ENCODE measurements around the gene ABCC8.
"Not testable (repeated sequence)": the region's sequence is repeated elsewhere in the genome, so short reads cannot be mapped to it uniquely, and the experiment has no call there.

The ABCC8 gene

DNA sequence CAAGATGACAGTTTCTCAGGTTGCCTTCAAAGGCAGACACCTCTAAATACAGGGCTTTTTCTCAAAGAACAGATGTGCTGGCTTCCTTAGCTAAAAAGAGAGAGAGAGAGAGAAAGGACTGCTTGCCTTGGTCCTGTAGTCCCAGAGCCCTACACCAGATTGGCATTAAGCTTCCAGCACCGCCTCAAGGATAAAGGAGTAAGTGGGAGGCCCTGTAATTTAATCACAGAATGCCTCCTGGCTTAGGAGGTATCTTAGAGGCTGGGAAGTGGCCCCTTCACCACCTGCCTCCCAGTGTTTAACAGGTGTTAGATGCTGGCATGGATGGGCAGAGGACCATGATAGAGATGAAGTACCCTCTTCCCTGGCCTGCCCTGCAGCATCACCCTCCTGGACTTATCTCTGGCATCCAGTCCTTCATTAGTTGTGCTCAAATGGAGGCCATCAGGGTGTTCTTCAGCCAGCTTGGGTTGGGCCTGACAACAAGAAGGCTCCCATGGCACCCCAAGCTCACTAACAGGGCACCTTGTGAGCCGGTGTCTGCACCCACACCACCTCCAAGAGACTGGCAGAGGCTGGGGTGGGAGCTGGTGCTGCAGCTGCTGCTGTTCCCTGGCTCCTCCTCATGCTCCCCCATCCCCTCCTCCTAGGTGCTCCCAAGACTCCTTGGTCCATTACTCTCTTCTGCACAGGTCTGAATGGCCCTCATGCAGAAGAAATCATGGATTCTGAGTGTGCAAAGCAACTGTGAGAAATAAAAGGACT is 32.5 kb downstream of the ABCC8 start:
- Histone ChIP-seq H3K9me3 (ENCODE audit: control insufficient read depth, low read depth, low read length) (no peaks in the 10 kb centered on the region), H3K27me3 (ENCODE audit: control insufficient read depth, insufficient read depth, low read length) (peaks cover 16% of the 10 kb centered on the region), H3K36me3 (ENCODE audit: control insufficient read depth, low read depth, low read length) (no peaks in the 10 kb centered on the region), H3K9ac (ENCODE audit: low read length) (no peak overlapping the region), H3K4me3 (ENCODE audit: low read length) (no peak overlapping the region), H3K4me1 (ENCODE audit: control insufficient read depth, low read depth, low read length) (no peaks in the 10 kb centered on the region), H3K27ac (ENCODE audit: low read length) (no peak overlapping the region)

DNA sequence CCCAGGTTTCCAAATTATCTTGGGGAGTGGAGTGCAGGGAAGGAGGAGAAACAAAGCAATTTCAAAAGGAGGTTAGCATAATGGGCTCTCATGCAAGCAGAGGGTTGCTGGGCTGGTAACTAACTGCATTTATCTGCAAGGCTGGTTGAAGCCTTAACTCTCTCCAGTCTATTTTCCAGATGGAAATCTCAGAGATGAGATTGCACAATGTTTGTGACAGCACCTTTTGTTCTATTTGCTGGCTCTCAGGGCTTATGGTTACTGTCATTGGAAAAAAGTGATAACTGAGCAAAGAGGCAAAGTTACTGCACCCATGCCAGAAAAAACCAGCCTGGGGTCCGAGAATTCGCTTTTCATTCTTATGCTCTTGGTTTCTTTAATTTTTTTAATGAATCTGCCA is 33.2 kb downstream of the ABCC8 start:
- Histone ChIP-seq H3K27me3 (ENCODE audit: control insufficient read depth, insufficient read depth, low read length) (peaks cover 23% of the 10 kb centered on the region), H3K9me3 (ENCODE audit: control insufficient read depth, low read depth, low read length) (no peaks in the 10 kb centered on the region), H3K4me1 (ENCODE audit: control insufficient read depth, low read depth, low read length) (no peaks in the 10 kb centered on the region), H3K27ac (ENCODE audit: low read length) (no peak overlapping the region), H3K4me3 (ENCODE audit: low read length) (no peak overlapping the region), H3K36me3 (ENCODE audit: control insufficient read depth, low read depth, low read length) (no peaks in the 10 kb centered on the region), H3K9ac (ENCODE audit: low read length) (no peak overlapping the region)

GRCh38 chr11:17443000-17443399 is 33.6 kb downstream of the ABCC8 start:
- no peak overlapping the region for H3K9ac ChIP-seq (ENCODE audit: low read length)
- H3K9me3 ChIP-seq (ENCODE audit: control insufficient read depth, low read depth, low read length) = no peaks in the 10 kb centered on the region
- no peak overlapping the region for H3K27ac ChIP-seq (ENCODE audit: low read length)
- peaks cover 28% of the 10 kb centered on the region for H3K27me3 ChIP-seq (ENCODE audit: control insufficient read depth, insufficient read depth, low read length)
- no peaks in the 10 kb centered on the region for H3K36me3 ChIP-seq (ENCODE audit: control insufficient read depth, low read depth, low read length)
- H3K4me3 ChIP-seq (ENCODE audit: low read length) = no peak overlapping the region
- H3K4me1 ChIP-seq (ENCODE audit: control insufficient read depth, low read depth, low read length) = no peaks in the 10 kb centered on the region

DNA sequence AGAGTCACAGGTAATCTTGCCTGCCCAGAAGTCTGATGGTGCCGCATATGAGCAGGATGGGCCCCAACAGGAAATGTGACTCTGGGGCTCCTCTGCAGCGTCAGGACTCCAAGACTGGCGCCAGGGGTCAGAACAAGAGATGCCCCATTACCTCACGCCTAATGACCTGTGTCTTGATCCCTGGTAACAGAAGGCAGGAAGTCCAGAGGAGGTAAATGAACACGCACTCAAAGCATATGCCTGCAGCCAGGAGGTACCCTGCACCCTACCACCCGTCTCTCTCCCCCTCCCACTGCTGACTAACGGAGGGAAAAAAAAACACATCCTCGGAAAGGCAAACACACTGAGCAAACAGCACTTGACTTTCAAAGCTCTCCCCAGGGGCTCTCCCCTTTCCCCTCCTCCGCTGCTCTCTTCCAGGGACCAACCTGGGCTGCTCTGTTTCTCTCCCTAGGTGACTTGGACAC is 37.3 kb downstream of the ABCC8 start:
- Histone ChIP-seq H3K9me3 (ENCODE audit: control insufficient read depth, low read depth, low read length) (no peaks in the 10 kb centered on the region), H3K4me1 (ENCODE audit: control insufficient read depth, low read depth, low read length) (peaks cover 3% of the 10 kb centered on the region), H3K4me3 (ENCODE audit: low read length) (no peak overlapping the region), H3K36me3 (ENCODE audit: control insufficient read depth, low read depth, low read length) (no peaks in the 10 kb centered on the region), H3K27ac (ENCODE audit: low read length) (no peak overlapping the region), H3K9ac (ENCODE audit: low read length) (no peak overlapping the region), H3K27me3 (ENCODE audit: control insufficient read depth, insufficient read depth, low read length) (peaks cover 28% of the 10 kb centered on the region)

- peaks cover 28% of the 10 kb centered on the region for H3K27me3 ChIP-seq (ENCODE audit: control insufficient read depth, insufficient read depth, low read length)
- H3K36me3 ChIP-seq (ENCODE audit: control insufficient read depth, low read depth, low read length) = no peaks in the 10 kb centered on the region
- H3K4me1 ChIP-seq (ENCODE audit: control insufficient read depth, low read depth, low read length) = peaks cover 3% of the 10 kb centered on the region
- H3K9ac ChIP-seq (ENCODE audit: low read length) = no peak overlapping the region
- no peak overlapping the region for H3K4me3 ChIP-seq (ENCODE audit: low read length)
- H3K9me3 ChIP-seq (ENCODE audit: control insufficient read depth, low read depth, low read length) = no peaks in the 10 kb centered on the region
- no peak overlapping the region for H3K27ac ChIP-seq (ENCODE audit: low read length)
These were observed 39.3 kb downstream of the ABCC8 start for GRCh38 chr11:17437366-17437765.

DNA sequence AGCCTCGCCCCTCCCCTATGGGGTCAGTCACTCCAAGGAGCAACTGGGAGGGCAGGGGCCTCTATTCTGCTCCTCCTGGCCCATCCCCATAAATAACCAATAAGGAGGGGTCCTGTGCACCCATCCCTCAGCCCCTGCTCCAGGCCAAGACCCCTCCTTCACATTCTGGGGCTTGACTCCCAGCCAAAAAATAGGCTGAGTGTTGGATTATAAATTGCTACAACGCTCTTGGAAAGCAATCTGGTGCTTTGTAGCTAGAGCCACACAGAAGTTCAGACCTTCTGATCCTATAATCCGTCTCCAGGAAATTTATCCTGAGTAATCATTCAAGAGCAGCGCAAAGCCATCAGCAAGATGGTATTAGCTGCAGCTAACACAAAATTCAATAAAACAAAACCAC is 42.5 kb downstream of the ABCC8 start:
- no peak overlapping the region for H3K27ac ChIP-seq (ENCODE audit: low read length)
- H3K4me1 ChIP-seq (ENCODE audit: control insufficient read depth, low read depth, low read length) = peaks cover 3% of the 10 kb centered on the region
- H3K27me3 ChIP-seq (ENCODE audit: control insufficient read depth, insufficient read depth, low read length) = peaks cover 12% of the 10 kb centered on the region

GRCh38 chr11:17432002-17432401 is 44.6 kb downstream of the ABCC8 start:
- peaks cover 3% of the 10 kb centered on the region for H3K4me1 ChIP-seq (ENCODE audit: control insufficient read depth, low read depth, low read length)
- H3K9ac ChIP-seq (ENCODE audit: low read length) = no peak overlapping the region
- H3K9me3 ChIP-seq (ENCODE audit: control insufficient read depth, low read depth, low read length) = no peaks in the 10 kb centered on the region
- no peak overlapping the region for H3K4me3 ChIP-seq (ENCODE audit: low read length)
- no peaks in the 10 kb centered on the region for H3K36me3 ChIP-seq (ENCODE audit: control insufficient read depth, low read depth, low read length)
- no peak overlapping the region for H3K27ac ChIP-seq (ENCODE audit: low read length)
- no peaks in the 10 kb centered on the region for H3K27me3 ChIP-seq (ENCODE audit: control insufficient read depth, insufficient read depth, low read length)

More for the DNA sequence above, 42.5 kb downstream of the ABCC8 start:
- Histone ChIP-seq H3K36me3 (ENCODE audit: control insufficient read depth, low read depth, low read length) (no peaks in the 10 kb centered on the region), H3K9ac (ENCODE audit: low read length) (no peak overlapping the region), H3K4me3 (ENCODE audit: low read length) (no peak overlapping the region), H3K9me3 (ENCODE audit: control insufficient read depth, low read depth, low read length) (no peaks in the 10 kb centered on the region)

- Histone ChIP-seq H3K9ac (ENCODE audit: low read length) (no peak overlapping the region), H3K9me3 (ENCODE audit: control insufficient read depth, low read depth, low read length) (no peaks in the 10 kb centered on the region), H3K36me3 (ENCODE audit: control insufficient read depth, low read depth, low read length) (no peaks in the 10 kb centered on the region), H3K4me3 (ENCODE audit: low read length) (no peak overlapping the region), H3K27me3 (ENCODE audit: control insufficient read depth, insufficient read depth, low read length) (no peaks in the 10 kb centered on the region), H3K4me1 (ENCODE audit: control insufficient read depth, low read depth, low read length) (peaks cover 3% of the 10 kb centered on the region), H3K27ac (ENCODE audit: low read length) (no peak overlapping the region)
These were observed 45.5 kb downstream of the ABCC8 start for GRCh38 chr11:17431139-17431538.

- Histone ChIP-seq H3K4me3 (ENCODE audit: low read length) (no peak overlapping the region), H3K9me3 (ENCODE audit: control insufficient read depth, low read depth, low read length) (no peaks in the 10 kb centered on the region), H3K27ac (ENCODE audit: low read length) (no peak overlapping the region), H3K27me3 (ENCODE audit: control insufficient read depth, insufficient read depth, low read length) (no peaks in the 10 kb centered on the region), H3K36me3 (ENCODE audit: control insufficient read depth, low read depth, low read length) (no peaks in the 10 kb centered on the region), H3K9ac (ENCODE audit: low read length) (no peak overlapping the region), H3K4me1 (ENCODE audit: control insufficient read depth, low read depth, low read length) (peaks cover 3% of the 10 kb centered on the region)
These were observed 46.0 kb downstream of the ABCC8 start for GRCh38 chr11:17430616-17431015.

DNA sequence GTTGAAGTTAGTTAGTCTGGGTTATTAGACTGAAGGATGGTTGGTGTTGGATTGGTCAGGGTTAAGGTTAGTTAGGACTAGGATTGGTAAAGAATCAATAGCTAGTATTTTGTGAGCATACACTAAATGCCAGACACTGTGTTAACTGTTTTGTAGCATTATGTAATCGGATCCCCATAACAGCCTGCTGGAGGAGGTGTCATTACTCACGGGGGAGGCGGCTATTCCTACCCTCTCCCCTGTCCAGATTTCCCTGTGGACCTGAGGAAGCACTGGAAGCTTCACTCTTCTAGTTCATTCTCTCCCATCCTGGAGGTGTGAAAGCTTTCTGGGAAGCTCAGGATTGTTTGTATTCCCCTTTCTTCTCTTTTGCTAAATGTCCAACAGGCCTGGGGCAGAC is 47.7 kb downstream of the ABCC8 start:
- Histone ChIP-seq H3K27ac (ENCODE audit: low read length) (no peak overlapping the region), H3K36me3 (ENCODE audit: control insufficient read depth, low read depth, low read length) (no peaks in the 10 kb centered on the region), H3K4me3 (ENCODE audit: low read length) (no peak overlapping the region), H3K4me1 (ENCODE audit: control insufficient read depth, low read depth, low read length) (no peaks in the 10 kb centered on the region), H3K27me3 (ENCODE audit: control insufficient read depth, insufficient read depth, low read length) (no peaks in the 10 kb centered on the region), H3K9ac (ENCODE audit: low read length) (no peak overlapping the region), H3K9me3 (ENCODE audit: control insufficient read depth, low read depth, low read length) (no peaks in the 10 kb centered on the region)

GRCh38 chr11:17428261-17428660 is 48.4 kb downstream of the ABCC8 start:
- H3K4me1 ChIP-seq (ENCODE audit: control insufficient read depth, low read depth, low read length) = no peaks in the 10 kb centered on the region
- H3K9ac ChIP-seq (ENCODE audit: low read length) = no peak overlapping the region
- no peaks in the 10 kb centered on the region for H3K9me3 ChIP-seq (ENCODE audit: control insufficient read depth, low read depth, low read length)
- no peak overlapping the region for H3K4me3 ChIP-seq (ENCODE audit: low read length)
- H3K27me3 ChIP-seq (ENCODE audit: control insufficient read depth, insufficient read depth, low read length) = no peaks in the 10 kb centered on the region
- H3K36me3 ChIP-seq (ENCODE audit: control insufficient read depth, low read depth, low read length) = no peaks in the 10 kb centered on the region
- H3K27ac ChIP-seq (ENCODE audit: low read length) = no peak overlapping the region

DNA sequence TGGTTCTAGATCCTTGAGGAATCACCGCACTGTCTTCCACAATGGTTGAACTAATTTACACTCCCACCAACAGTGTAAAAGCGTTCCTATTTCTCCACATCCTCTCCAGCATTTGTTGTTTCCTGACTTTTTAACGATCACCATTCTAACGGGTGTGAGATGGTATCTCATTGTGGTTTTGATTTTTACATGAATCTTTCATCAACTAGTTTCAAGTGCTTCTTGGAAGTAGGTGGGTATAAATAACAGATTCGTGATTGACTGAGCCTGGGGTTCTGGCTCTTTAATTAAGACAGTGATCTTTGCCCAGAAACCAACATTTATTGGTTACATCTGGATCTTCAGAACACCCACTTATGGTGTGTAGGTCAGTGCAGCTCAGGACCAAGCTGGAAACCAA is 50.4 kb downstream of the ABCC8 start:
- not testable (repeated sequence) for H3K9ac ChIP-seq (ENCODE audit: low read length); H3K4me1 ChIP-seq (ENCODE audit: control insufficient read depth, low read depth, low read length); H3K27me3 ChIP-seq (ENCODE audit: control insufficient read depth, insufficient read depth, low read length)

More for the DNA sequence above, 50.4 kb downstream of the ABCC8 start:
- not testable (repeated sequence) for H3K4me3 ChIP-seq (ENCODE audit: low read length); H3K27ac ChIP-seq (ENCODE audit: low read length); H3K36me3 ChIP-seq (ENCODE audit: control insufficient read depth, low read depth, low read length); H3K9me3 ChIP-seq (ENCODE audit: control insufficient read depth, low read depth, low read length)

All from iPS-18a (cell line).